Measurements from ENCODE around the gene CLTCL1. TPM values are rescaled to one million over a fixed set of nuclear protein-coding genes. Genes with fewer than 3 reads are reported as not detected.

The CLTCL1 gene
- total RNA-seq, 1 donor from 2014 or later = 28.2 TPM

GRCh38 chr22:19224985-19225384 lies 66.5 kb downstream of the CLTCL1 start:
- no peak for DNase-seq (ENCODE audit: low read depth)
- no peak for TF ChIP-seq CTCF (IDR thresholded peaks at IDR 0.05; ENCODE audit: insufficient read depth, low read length, poor library complexity, severe bottlenecking)
- Histone ChIP-seq H3K4me3 (ENCODE audit: low read depth, low read length) (no peak overlapping the region), H3K27me3 (ENCODE audit: control insufficient read depth, insufficient read depth, low read length) (no peaks in the 10 kb centered on the region), H3K36me3 (ENCODE audit: control insufficient read depth, insufficient read depth, low read length) (no peaks in the 10 kb centered on the region)

GRCh38 chr22:19224557-19224956 lies 67.0 kb downstream of the CLTCL1 start:
- TF ChIP-seq CTCF (IDR thresholded peaks at IDR 0.05; ENCODE audit: insufficient read depth, low read length, poor library complexity, severe bottlenecking) = no peak
- no peak for DNase-seq (ENCODE audit: low read depth)
- Histone ChIP-seq H3K36me3 (ENCODE audit: control insufficient read depth, insufficient read depth, low read length) (no peaks in the 10 kb centered on the region), H3K4me3 (ENCODE audit: low read depth, low read length) (no peak overlapping the region), H3K27me3 (ENCODE audit: control insufficient read depth, insufficient read depth, low read length) (no peaks in the 10 kb centered on the region)

GRCh38 chr22:19223617-19224016 lies 67.9 kb downstream of the CLTCL1 start:
- Histone ChIP-seq H3K36me3 (ENCODE audit: control insufficient read depth, insufficient read depth, low read length) (no peaks in the 10 kb centered on the region), H3K4me3 (ENCODE audit: low read depth, low read length) (no peak overlapping the region), H3K27me3 (ENCODE audit: control insufficient read depth, insufficient read depth, low read length) (no peaks in the 10 kb centered on the region)
- TF ChIP-seq CTCF (IDR thresholded peaks at IDR 0.05; ENCODE audit: insufficient read depth, low read length, poor library complexity, severe bottlenecking) = no peak
- no peak for DNase-seq (ENCODE audit: low read depth)

- H3K36me3 ChIP-seq (ENCODE audit: control insufficient read depth, insufficient read depth, low read length) = no peaks in the 10 kb centered on the region
- no peaks in the 10 kb centered on the region for H3K27me3 ChIP-seq (ENCODE audit: control insufficient read depth, insufficient read depth, low read length)
- H3K4me3 ChIP-seq (ENCODE audit: low read depth, low read length) = no peak overlapping the region
- TF ChIP-seq CTCF (IDR thresholded peaks at IDR 0.05; ENCODE audit: insufficient read depth, low read length, poor library complexity, severe bottlenecking) = no peak
- no peak for DNase-seq (ENCODE audit: low read depth)
Observed at GRCh38 chr22:19223110-19223509, 68.4 kb downstream of the CLTCL1 start.

GRCh38 chr22:19222242-19223005 lies 69.1 kb downstream of the CLTCL1 start:
- Histone ChIP-seq H3K27me3 (ENCODE audit: control insufficient read depth, insufficient read depth, low read length) (no peaks in the 10 kb centered on the region), H3K4me3 (ENCODE audit: low read depth, low read length) (no peak overlapping the region), H3K36me3 (ENCODE audit: control insufficient read depth, insufficient read depth, low read length) (no peaks in the 10 kb centered on the region)
- DNase-seq (ENCODE audit: low read depth) = no peak
- TF ChIP-seq CTCF (IDR thresholded peaks at IDR 0.05; ENCODE audit: insufficient read depth, low read length, poor library complexity, severe bottlenecking) = no peak

- TF ChIP-seq CTCF (IDR thresholded peaks at IDR 0.05; ENCODE audit: insufficient read depth, low read length, poor library complexity, severe bottlenecking) = no peak
- no peak for DNase-seq (ENCODE audit: low read depth)
- H3K36me3 ChIP-seq (ENCODE audit: control insufficient read depth, insufficient read depth, low read length) = no peaks in the 10 kb centered on the region
- no peaks in the 10 kb centered on the region for H3K27me3 ChIP-seq (ENCODE audit: control insufficient read depth, insufficient read depth, low read length)
- H3K4me3 ChIP-seq (ENCODE audit: low read depth, low read length) = no peak overlapping the region
Observed at GRCh38 chr22:19220867-19221266, 70.7 kb downstream of the CLTCL1 start.
